LNCaP clone FGC (cell line): ENCODE measurements around the gene RXRA.

Source experiments
- DNase-seq: peaks from one replicate; pipeline ENCODE4 v3.0.0-alpha.2; 2011; ENCODE audit warnings: low read depth
- H3K4me3 ChIP-seq: 2 replicates; pipeline ENCODE4 v1.5.1; 2011; ENCODE audit warnings: mild to moderate bottlenecking, low read depth, low read length, control low read depth
- TF ChIP-seq, protein P1 (sequence below): IDR thresholded peaks from 2 replicates; pipeline ENCODE4 v1.5.1; 2012; ENCODE audit warnings: mild to moderate bottlenecking; ENCODE audit not compliant: control insufficient read depth, insufficient read depth; ENCODE audit errors: extremely low read depth

The RXRA gene

GRCh38 chr9:134424818-134425217 is 98.6 kb downstream of the RXRA start:
- H3K4me3 ChIP-seq: no peak overlapping the region
- DNase-seq: no peak
- TF ChIP-seq, protein P1, sequence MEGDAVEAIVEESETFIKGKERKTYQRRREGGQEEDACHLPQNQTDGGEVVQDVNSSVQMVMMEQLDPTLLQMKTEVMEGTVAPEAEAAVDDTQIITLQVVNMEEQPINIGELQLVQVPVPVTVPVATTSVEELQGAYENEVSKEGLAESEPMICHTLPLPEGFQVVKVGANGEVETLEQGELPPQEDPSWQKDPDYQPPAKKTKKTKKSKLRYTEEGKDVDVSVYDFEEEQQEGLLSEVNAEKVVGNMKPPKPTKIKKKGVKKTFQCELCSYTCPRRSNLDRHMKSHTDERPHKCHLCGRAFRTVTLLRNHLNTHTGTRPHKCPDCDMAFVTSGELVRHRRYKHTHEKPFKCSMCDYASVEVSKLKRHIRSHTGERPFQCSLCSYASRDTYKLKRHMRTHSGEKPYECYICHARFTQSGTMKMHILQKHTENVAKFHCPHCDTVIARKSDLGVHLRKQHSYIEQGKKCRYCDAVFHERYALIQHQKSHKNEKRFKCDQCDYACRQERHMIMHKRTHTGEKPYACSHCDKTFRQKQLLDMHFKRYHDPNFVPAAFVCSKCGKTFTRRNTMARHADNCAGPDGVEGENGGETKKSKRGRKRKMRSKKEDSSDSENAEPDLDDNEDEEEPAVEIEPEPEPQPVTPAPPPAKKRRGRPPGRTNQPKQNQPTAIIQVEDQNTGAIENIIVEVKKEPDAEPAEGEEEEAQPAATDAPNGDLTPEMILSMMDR: no peak

DNA sequence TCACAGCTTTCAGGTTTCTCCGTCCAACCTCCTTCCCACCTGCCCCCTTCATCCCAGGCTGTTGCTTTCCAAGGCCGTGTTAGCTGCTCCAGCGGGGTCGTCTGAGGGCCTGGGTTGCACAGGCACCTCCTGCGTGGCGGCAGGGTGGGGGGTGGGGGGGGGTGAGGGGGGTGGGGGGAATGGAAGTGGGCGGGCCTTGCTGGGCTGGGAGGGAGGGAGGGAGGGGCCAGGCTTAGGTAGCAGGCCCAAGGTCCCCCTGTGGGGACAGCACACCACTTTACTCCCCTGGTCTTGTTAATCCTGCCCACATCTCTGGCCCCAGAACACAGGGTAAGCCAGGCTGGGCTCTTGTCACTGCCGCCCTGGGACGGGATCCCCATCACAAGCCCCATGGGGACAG is 99.1 kb downstream of the RXRA start:
- H3K4me3 ChIP-seq: no peak overlapping the region
- no peak for DNase-seq
- TF ChIP-seq, protein P1: no peak

- DNase-seq: no peak
- no peak overlapping the region for H3K4me3 ChIP-seq
- TF ChIP-seq, protein P1: no peak
Observed at GRCh38 chr9:134425812-134426211, 99.6 kb downstream of the RXRA start.

GRCh38 chr9:134426436-134426835 is 100.2 kb downstream of the RXRA start:
- DNase-seq: no peak
- TF ChIP-seq, protein P1: no peak
- H3K4me3 ChIP-seq: no peak overlapping the region

DNA sequence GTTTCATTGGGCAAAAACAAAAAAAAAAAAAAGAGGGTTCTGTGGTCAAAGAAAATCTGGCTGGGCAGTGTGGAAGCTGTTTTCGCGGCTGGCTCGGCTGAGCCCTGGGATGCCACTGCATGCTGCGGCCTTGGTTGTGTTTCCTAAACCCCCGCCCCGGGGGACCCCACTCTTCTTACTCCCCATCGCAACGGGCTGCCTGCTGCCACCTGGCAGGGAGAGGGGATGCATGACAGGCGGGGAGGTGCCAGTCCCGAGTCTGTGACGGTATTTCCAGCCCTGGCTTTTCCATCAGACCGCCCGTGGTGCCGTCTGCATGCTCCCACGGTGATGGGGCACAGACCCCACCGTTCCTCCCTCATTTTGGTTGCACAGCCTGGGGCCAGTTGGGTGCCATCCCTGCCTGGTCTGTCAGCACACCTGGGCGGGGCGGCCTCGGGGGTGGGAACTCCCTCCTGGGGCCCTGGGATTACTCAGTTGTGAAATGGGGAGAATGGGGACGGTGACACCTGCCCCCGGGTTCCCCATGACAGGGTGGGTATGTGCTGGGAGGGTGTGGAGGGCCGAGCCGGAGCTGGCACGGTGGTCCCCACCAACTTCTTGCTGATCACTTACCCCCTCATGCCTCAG is 101.0 kb downstream of the RXRA start:
- no peak for DNase-seq
- TF ChIP-seq, protein P1: no peak
- H3K4me3 ChIP-seq: no peak overlapping the region

- TF ChIP-seq, protein P1: no peak
- H3K4me3 ChIP-seq: no peak overlapping the region
- no peak for DNase-seq
Observed at GRCh38 chr9:134428559-134428958, 102.3 kb downstream of the RXRA start.

DNA sequence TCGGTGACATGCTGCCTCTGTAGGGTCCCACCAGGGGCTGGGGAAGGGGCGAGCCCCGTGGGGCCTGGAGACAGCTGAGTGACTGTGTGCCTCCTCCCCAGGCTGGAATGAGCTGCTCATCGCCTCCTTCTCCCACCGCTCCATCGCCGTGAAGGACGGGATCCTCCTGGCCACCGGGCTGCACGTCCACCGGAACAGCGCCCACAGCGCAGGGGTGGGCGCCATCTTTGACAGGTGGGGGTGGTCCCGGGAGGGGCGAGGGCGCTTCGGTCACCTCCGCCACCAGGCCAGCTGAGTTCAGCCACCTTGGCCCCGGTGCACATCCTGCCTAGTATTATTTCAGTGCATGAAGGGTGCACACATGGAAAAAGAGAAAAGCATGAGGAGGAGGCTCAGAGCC is 102.8 kb downstream of the RXRA start:
- TF ChIP-seq, protein P1: no peak
- no peak overlapping the region for H3K4me3 ChIP-seq
- no peak for DNase-seq
